Activated T-cell treated with anti-CD3 and anti-CD28 coated beads for 4 hours (primary cell): ENCODE data around the gene CPZ.

ENCODE experiments used
- DNase-seq: peaks from one replicate; pipeline ENCODE4 v3.0.0-alpha.2; 2020

The CPZ gene

GRCh38 chr4:8592366-8593263 lies at the start of gene CPZ:
TSS of gene CPZ (plus strand) at chr4:8592765. CDS start at chr4:8592834, 69 bp downstream.
- no peak for DNase-seq

GRCh38 chr4:8542776-8543525 lies 49.6 kb upstream of the CPZ start:
- DNase-seq = no peak

- no peak for DNase-seq
Observed at GRCh38 chr4:8543623-8544022, 48.9 kb upstream of the CPZ start.

- no peak for DNase-seq
Observed at GRCh38 chr4:8544282-8544681, 48.3 kb upstream of the CPZ start.

- no peak for DNase-seq
Observed at GRCh38 chr4:8544741-8545438, 47.7 kb upstream of the CPZ start.

GRCh38 chr4:8545439-8545765 lies 47.2 kb upstream of the CPZ start:
- DNase-seq = no peak

- DNase-seq = no peak
Observed at GRCh38 chr4:8546766-8547107, 45.8 kb upstream of the CPZ start.

GRCh38 chr4:8547108-8547911 lies 45.3 kb upstream of the CPZ start:
- no peak for DNase-seq

GRCh38 chr4:8547912-8548730 lies 44.4 kb upstream of the CPZ start:
- no peak for DNase-seq

GRCh38 chr4:8548731-8549351 lies 43.7 kb upstream of the CPZ start:
- DNase-seq = no peak

- DNase-seq = no peak
Observed at GRCh38 chr4:8549352-8549931, 43.1 kb upstream of the CPZ start.

GRCh38 chr4:8550691-8551090 lies 41.9 kb upstream of the CPZ start:
- DNase-seq = no peak

- DNase-seq = no peak
Observed at GRCh38 chr4:8552024-8552423, 40.5 kb upstream of the CPZ start.

GRCh38 chr4:8552581-8553205 lies 39.9 kb upstream of the CPZ start:
- no peak for DNase-seq

GRCh38 chr4:8553216-8553615 lies 39.3 kb upstream of the CPZ start:
- DNase-seq = no peak

- no peak for DNase-seq
Observed at GRCh38 chr4:8553991-8554405, 38.6 kb upstream of the CPZ start.

- no peak for DNase-seq
Observed at GRCh38 chr4:8554555-8555100, 37.9 kb upstream of the CPZ start.

- no peak for DNase-seq
Observed at GRCh38 chr4:8555716-8556115, 36.8 kb upstream of the CPZ start.

- DNase-seq = no peak
Observed at GRCh38 chr4:8556341-8557150, 36.0 kb upstream of the CPZ start.
